Measurements from ENCODE around the gene APOBEC3C. TPM values are rescaled to one million over a fixed set of nuclear protein-coding genes. Genes with fewer than 3 reads are reported as not detected.

APOBEC3C gene
- total and polyA plus RNA-seq, 7 donors: 5.3 to 33.6 (median 12.3) TPM

DNA sequence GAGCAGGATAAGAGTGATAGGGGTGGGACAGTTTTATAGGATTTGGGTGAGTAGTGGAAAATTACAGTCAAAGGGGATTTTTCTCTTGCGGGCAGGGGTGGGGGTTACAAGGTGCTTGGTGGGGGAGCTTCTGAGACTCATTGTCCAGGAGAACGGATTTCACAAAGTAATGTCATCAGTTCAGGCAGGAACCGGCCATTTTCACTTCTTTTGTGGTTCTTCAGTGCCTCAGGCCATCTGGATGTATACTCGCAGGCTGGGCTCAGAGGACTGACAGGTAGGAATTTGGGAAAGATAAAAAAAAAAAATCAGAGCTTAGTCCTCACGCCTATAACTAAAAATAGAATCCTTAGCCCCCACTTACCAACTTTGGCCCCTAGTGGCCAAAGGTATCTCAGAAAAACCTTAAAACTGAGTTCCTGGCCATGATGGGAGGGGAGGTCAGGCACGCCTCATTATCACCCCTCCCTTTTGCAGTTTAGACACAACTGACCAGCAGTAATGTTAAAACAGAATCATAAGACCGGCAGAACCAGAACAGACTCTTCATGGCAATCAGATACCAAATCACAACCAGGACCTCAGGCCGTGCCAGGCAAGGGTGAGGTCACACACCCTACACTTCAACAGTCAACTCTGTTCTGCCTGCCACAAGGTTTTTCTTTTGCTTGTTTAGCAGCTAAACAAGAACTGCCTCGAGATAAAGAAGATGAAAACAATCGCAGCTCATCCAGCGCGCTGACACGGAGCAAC, 54.2 kb downstream of the APOBEC3C start:
- TF ChIP-seq EP300 (IDR thresholded peaks at IDR 0.05) (no peak), POLR2A (IDR thresholded peaks at IDR 0.05) (no peak), POLR2AphosphoS5 (IDR thresholded peaks at IDR 0.05) (no peak)
- TF ChIP-seq, protein P1, sequence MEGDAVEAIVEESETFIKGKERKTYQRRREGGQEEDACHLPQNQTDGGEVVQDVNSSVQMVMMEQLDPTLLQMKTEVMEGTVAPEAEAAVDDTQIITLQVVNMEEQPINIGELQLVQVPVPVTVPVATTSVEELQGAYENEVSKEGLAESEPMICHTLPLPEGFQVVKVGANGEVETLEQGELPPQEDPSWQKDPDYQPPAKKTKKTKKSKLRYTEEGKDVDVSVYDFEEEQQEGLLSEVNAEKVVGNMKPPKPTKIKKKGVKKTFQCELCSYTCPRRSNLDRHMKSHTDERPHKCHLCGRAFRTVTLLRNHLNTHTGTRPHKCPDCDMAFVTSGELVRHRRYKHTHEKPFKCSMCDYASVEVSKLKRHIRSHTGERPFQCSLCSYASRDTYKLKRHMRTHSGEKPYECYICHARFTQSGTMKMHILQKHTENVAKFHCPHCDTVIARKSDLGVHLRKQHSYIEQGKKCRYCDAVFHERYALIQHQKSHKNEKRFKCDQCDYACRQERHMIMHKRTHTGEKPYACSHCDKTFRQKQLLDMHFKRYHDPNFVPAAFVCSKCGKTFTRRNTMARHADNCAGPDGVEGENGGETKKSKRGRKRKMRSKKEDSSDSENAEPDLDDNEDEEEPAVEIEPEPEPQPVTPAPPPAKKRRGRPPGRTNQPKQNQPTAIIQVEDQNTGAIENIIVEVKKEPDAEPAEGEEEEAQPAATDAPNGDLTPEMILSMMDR (IDR thresholded peaks at IDR 0.05): no peak

More for the DNA sequence above, 54.2 kb downstream of the APOBEC3C start:
- no peaks in the 10 kb centered on the region for H3K4me1 ChIP-seq
- H3K36me3 ChIP-seq: no peaks in the 10 kb centered on the region
- no peak for DNase-seq
- WGBS, 2 donors: 63 to 69% methylated on average over 13 of the region's 13 CpGs
- intact Hi-C loops (cut with DNase I): no loop called here
- H3K27ac ChIP-seq: no peak overlapping the region
- H3K9me3 ChIP-seq: no peaks in the 10 kb centered on the region
- no peak overlapping the region for H3K4me3 ChIP-seq
- H3K27me3 ChIP-seq: no peaks in the 10 kb centered on the region

Other genes with a start within 250 kb of the APOBEC3C start
- gene DNAL4, start 220.1 kb upstream of the APOBEC3C start, total RNA-seq: 10 to 100 TPM in 3 of 4 donors, 1 to 10 TPM in 1; 7.9 to 15.0 (median 11.5) TPM
- 10 to 100 TPM; 18.7 to 25.8 (median 23.8) TPM for gene DNAL4, start 220.1 kb upstream of the APOBEC3C start, polyA plus RNA-seq
- gene NPTXR, start 170.2 kb upstream of the APOBEC3C start, total RNA-seq: 10 to 100 TPM in 1 of 4 donors, 1 to 10 TPM in 3; 3.9 to 14.4 (median 5.3) TPM
- gene NPTXR, start 170.2 kb upstream of the APOBEC3C start, polyA plus RNA-seq: 1 to 10 TPM in 1 of 3 donors, under 1 TPM in 1, not detected in 1; under 0.01 to 2.9 TPM
- gene CBX6, start 142.0 kb upstream of the APOBEC3C start, total RNA-seq: 10 to 100 TPM; 47.2 to 90.6 (median 59.3) TPM
- gene CBX6, start 142.0 kb upstream of the APOBEC3C start, polyA plus RNA-seq: 10 to 100 TPM in 1 of 3 donors, 1 to 10 TPM in 2; 4.2 to 23.8 (median 5.1) TPM
- gene APOBEC3A, start 56.6 kb upstream of the APOBEC3C start, total RNA-seq: under 1 TPM in 1 of 4 donors, not detected in 3; 0.36 TPM
- 10 to 100 TPM in 1 of 3 donors, 1 to 10 TPM in 1, under 1 TPM in 1; 0.60 to 67.3 (median 9.0) TPM for gene APOBEC3A, start 56.6 kb upstream of the APOBEC3C start, polyA plus RNA-seq
- gene APOBEC3B, start 31.9 kb upstream of the APOBEC3C start, total RNA-seq: 1 to 10 TPM in 1 of 4 donors, under 1 TPM in 1, not detected in 2; 0.71 to 3.1 TPM
- gene APOBEC3B, start 31.9 kb upstream of the APOBEC3C start, polyA plus RNA-seq: 10 to 100 TPM; 13.5 to 81.6 (median 17.4) TPM
- gene APOBEC3D, start 6.9 kb downstream of the APOBEC3C start, total RNA-seq: 1 to 10 TPM in 2 of 4 donors, under 1 TPM in 2; 0.66 to 2.1 (median 1.1) TPM
- 10 to 100 TPM in 1 of 3 donors, 1 to 10 TPM in 1, not detected in 1; 2.1 to 10.3 TPM for gene APOBEC3D, start 6.9 kb downstream of the APOBEC3C start, polyA plus RNA-seq
- gene APOBEC3F, start 26.6 kb downstream of the APOBEC3C start, total RNA-seq: 10 to 100 TPM in 1 of 4 donors, 1 to 10 TPM in 3; 3.0 to 10.2 (median 4.9) TPM
- gene APOBEC3F, start 26.6 kb downstream of the APOBEC3C start, polyA plus RNA-seq: 1 to 10 TPM; 1.2 to 8.1 (median 4.6) TPM
- 10 to 100 TPM; 11.0 to 17.9 (median 11.8) TPM for gene APOBEC3G, start 63.0 kb downstream of the APOBEC3C start, total RNA-seq
- gene APOBEC3G, start 63.0 kb downstream of the APOBEC3C start, polyA plus RNA-seq: 10 to 100 TPM in 1 of 3 donors, 1 to 10 TPM in 2; 3.0 to 21.4 (median 4.6) TPM
- gene APOBEC3H, start 83.0 kb downstream of the APOBEC3C start, total RNA-seq: not detected
- gene APOBEC3H, start 83.0 kb downstream of the APOBEC3C start, polyA plus RNA-seq: 1 to 10 TPM in 1 of 3 donors, not detected in 2; 1.5 TPM
- 100 to 1,000 TPM; 108 to 166 (median 125) TPM for gene CBX7, start 138.4 kb downstream of the APOBEC3C start, total RNA-seq
- 10 to 100 TPM; 10.9 to 39.0 (median 36.2) TPM for gene CBX7, start 138.4 kb downstream of the APOBEC3C start, polyA plus RNA-seq
- gene PDGFB, start 230.7 kb downstream of the APOBEC3C start, total RNA-seq: 1 to 10 TPM; 3.1 to 9.6 (median 7.4) TPM
- gene PDGFB, start 230.7 kb downstream of the APOBEC3C start, polyA plus RNA-seq: 1 to 10 TPM; 1.4 to 5.5 (median 2.4) TPM